ENCODE measurements around the gene LGALS13. TPM values are rescaled to one million over a fixed set of nuclear protein-coding genes. Genes with fewer than 3 reads are reported as not detected.

The LGALS13 gene
- total RNA-seq, 1 experiment from 2014 or later: not detected

GRCh38 chr19:39617745-39618144 lies 15.4 kb downstream of the LGALS13 start:
- no peak for DNase-seq (ENCODE audit: low spot score)

DNA sequence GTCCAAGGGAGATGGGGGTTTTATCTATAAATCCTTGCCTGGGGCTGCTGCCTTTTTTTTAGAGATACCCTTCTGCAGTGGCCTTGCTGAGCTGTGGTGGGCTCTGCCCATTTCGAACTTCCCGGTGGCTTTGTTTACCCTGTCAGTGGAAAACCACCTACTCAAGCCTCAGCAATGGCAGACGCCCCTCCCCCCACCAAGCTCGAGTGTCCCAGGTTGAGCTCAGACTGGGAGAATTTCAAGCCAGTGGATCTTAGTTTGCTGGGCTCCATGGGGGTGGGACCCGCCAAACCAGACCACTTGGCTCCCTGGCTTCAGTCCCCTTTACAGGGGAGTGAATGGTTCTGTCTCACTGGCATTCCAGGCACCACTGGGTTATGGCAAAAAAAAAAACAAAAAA lies 21.6 kb downstream of the LGALS13 start:
- no peak for DNase-seq (ENCODE audit: low spot score)

DNA sequence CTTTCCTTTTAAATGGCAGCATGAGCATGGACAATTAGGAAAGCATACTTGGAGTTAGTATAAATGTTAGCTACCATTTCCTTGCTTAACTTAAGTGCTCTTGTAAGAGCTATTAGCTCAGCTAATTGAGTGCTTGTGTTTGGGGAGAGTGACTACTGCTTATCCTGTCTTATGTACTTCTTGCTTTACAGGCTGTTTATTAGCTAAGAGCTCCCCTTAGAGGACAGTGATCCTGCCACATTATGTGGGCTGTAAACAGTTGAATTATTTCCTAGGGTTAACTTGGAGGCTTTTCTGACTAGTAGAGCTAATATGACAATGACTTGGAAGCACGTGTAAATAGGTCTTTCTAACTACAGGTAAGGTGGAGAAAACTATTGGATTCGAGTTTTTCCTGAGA lies 25.3 kb downstream of the LGALS13 start:
- peak; percentile 31 for DNase-seq (ENCODE audit: low spot score)

DNA sequence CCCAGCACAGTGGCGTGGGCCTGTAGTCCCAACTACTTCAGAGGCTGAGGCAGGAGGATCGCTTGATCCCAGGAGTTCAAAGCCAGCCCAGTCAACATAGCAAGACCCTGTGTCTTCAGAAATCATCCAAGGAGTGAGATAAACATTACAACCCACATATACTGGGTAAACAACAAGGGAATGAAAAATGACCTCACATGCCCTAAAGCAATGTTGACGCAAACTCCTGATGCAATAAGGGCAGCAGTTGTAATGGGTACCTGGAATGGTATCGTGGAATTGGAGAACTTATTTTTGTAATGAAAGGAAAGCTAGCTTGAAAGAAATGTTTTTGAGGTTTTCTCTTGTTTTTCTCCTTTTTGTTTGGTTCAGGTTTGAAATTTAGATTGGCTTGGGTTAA lies 28.9 kb downstream of the LGALS13 start:
- no peak for DNase-seq (ENCODE audit: low spot score)

GRCh38 chr19:39631626-39632025 lies 29.3 kb downstream of the LGALS13 start:
- no peak for DNase-seq (ENCODE audit: low spot score)

DNA sequence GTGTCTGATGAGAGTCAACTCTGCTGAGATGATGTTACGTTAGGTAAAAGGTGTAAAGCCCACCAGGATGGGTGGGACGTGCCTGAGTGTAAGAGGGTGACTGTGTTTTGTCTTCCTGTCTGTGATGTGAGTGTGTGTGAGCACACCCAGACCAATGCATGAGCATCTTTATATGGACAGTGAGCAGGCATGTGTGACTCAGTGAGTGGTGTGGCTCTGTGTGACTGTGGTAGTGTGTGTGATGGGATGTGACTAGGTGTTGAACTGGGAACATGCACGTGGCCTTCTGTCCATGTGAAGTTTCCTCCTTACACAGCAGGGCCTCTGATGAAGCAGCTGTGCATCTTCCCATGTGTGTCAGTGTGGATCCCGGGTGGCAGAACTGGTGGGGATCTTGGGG lies 35.6 kb downstream of the LGALS13 start:
- DNase-seq (ENCODE audit: low spot score): no peak

DNA sequence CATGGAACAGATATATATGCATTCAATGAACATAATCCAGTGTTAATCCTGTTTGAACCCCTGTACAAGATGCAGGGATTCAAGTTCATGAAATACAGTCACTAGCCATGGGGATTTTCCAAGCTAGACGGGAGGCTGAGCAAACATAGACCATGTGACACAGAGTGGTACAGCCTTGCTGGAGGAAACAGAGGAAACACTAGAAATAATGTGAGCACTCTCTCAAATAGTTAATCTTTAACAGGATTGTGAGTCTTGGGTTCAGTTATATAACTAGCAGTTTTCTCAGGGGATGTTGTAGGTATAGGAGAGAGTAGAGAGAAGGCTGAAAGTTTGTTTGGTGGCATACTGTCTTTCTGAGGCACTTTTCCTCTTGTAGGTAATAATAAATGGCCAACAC lies 39.4 kb downstream of the LGALS13 start:
- no peak for DNase-seq (ENCODE audit: low spot score)

DNA sequence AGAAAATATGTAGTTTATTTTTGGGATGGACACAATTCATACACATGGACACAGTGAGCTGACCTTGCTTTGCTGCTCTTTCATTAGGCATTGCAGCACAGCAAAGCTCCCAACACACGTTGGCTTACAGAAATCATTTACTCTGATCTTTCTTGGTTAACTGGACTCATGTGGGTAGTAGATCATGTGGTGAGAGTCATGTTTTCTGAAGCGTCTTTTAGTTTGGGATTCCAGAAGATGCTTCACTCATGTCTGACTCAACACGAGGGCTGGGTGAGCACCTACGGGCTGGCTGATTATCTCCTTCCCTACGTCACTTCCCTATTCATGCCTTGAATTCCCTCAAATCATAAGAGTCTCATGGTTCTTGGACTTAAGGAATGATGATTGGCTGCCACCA lies 41.3 kb downstream of the LGALS13 start:
- no peak for DNase-seq (ENCODE audit: low spot score)

GRCh38 chr19:39645800-39646411 lies 43.6 kb downstream of the LGALS13 start:
- peak; percentile 36 for DNase-seq (ENCODE audit: low spot score)

DNA sequence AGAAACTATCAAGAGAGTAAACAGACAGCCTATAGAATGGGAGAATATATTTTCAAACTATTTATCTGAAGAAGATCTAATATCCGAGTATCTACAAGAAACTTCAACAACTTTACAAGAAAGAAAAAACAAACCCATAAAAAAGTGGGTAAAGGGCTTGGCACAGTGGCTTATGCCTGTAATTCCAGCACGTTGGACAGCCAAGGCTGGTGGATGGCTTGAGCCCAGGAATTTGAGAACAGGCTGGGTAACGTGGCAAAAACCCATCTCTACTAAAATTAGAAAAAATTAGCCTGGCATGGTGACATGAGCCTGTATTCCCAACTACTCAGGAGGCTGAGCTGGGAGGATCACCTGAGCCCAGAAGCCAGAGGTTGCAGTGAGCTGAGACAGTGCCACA lies 45.6 kb downstream of the LGALS13 start:
- DNase-seq (ENCODE audit: low spot score): no peak

GRCh38 chr19:39655613-39656012 lies 53.3 kb downstream of the LGALS13 start, which contains the start of gene LGALS16:
Gene LGALS16 (plus strand): TSS chr19:39655913. CDS start chr19:39655962, 49 bp downstream.
- DNase-seq (ENCODE audit: low spot score): no peak

Small RNA genes within 50 kb of the gene (small RNA-seq; reads per million reads assigned to genes)
- gene AC005176.2: not detected
- gene RPS29P24: not detected
- not detected for gene RPS29P25
- gene RPS29P26: not detected
- not detected for gene RPS29P30

Other genes with a start within 250 kb of the LGALS13 start
- gene PAF1, start 211.4 kb upstream of the LGALS13 start, total RNA-seq (2014; rRNA removed; shearing (Covaris generic)): 109 and 115 TPM in 2 replicates
- gene MED29, start 211.1 kb upstream of the LGALS13 start, total RNA-seq (2014; rRNA removed; shearing (Covaris generic)): 59.7 and 64.3 TPM in 2 replicates
- gene ZFP36, start 195.7 kb upstream of the LGALS13 start, total RNA-seq (2014; rRNA removed; shearing (Covaris generic)): 124 and 131 TPM in 2 replicates
- gene PLEKHG2, start 189.9 kb upstream of the LGALS13 start, total RNA-seq (2014; rRNA removed; shearing (Covaris generic)): 51.0 and 61.2 TPM in 2 replicates
- 798 and 1,020 TPM in 2 replicates for gene RPS16, start 166.6 kb upstream of the LGALS13 start, total RNA-seq (2014; rRNA removed; shearing (Covaris generic))
- 128 and 151 TPM in 2 replicates for gene SUPT5H, start 156.9 kb upstream of the LGALS13 start, total RNA-seq (2014; rRNA removed; shearing (Covaris generic))
- 261 and 295 TPM in 2 replicates for gene TIMM50, start 121.7 kb upstream of the LGALS13 start, total RNA-seq (2014; rRNA removed; shearing (Covaris generic))
- 0.15 TPM in 1 of 2 replicates, not detected in the other for gene DLL3, start 103.6 kb upstream of the LGALS13 start, total RNA-seq (2014; rRNA removed; shearing (Covaris generic))
- gene SELENOV, start 87.4 kb upstream of the LGALS13 start, total RNA-seq (2014; rRNA removed; shearing (Covaris generic)): not detected in 2 replicates
- gene EID2B, start 69.7 kb upstream of the LGALS13 start, total RNA-seq (2014; rRNA removed; shearing (Covaris generic)): 1.3 and 2.1 TPM in 2 replicates
- gene EID2, start 62.4 kb upstream of the LGALS13 start, total RNA-seq (2014; rRNA removed; shearing (Covaris generic)): 18.8 and 21.9 TPM in 2 replicates
- gene LGALS16, start 53.4 kb downstream of the LGALS13 start, total RNA-seq (2014; rRNA removed; shearing (Covaris generic)): not detected in 2 replicates
- gene LGALS14, start 102.0 kb downstream of the LGALS13 start, total RNA-seq (2014; rRNA removed; shearing (Covaris generic)): not detected in 2 replicates
- gene CLC, start 135.5 kb downstream of the LGALS13 start, total RNA-seq (2014; rRNA removed; shearing (Covaris generic)): not detected in 2 replicates
- not detected in 2 replicates for gene LEUTX, start 176.3 kb downstream of the LGALS13 start, total RNA-seq (2014; rRNA removed; shearing (Covaris generic))
- gene DYRK1B, start 231.6 kb downstream of the LGALS13 start, total RNA-seq (2014; rRNA removed; shearing (Covaris generic)): 26.3 and 30.7 TPM in 2 replicates
- gene FBL, start 243.9 kb downstream of the LGALS13 start, total RNA-seq (2014; rRNA removed; shearing (Covaris generic)): 575 and 717 TPM in 2 replicates

Measured in HT-29 (cell line).